Daoy (cell line): ENCODE measurements around the gene ZNF764. TPM values are rescaled to one million over a fixed set of nuclear protein-coding genes. Genes with fewer than 3 reads are reported as not detected.
A peak's percentile ranks its signal among the peaks of the same experiment; 100 is the strongest.
"Not testable (repeated sequence)": the region's sequence is repeated elsewhere in the genome, so short reads cannot be mapped to it uniquely, and the experiment has no call there.

Experiments used
- DNase-seq: peaks from one replicate; pipeline ENCODE4 v3.0.0-alpha.2; 2015; ENCODE audit warnings: low read depth
- total RNA-seq: library from RNA; depleted of rRNA; stranded (reverse); fragments of >200 nt; shearing (Covaris generic); gene quantifications from 2 replicates; pipeline ENCODE4 v1.2.3, GENCODE V29; 2014

ZNF764 gene
- total RNA-seq, 1 experiment from 2014 or later, result 4.4 TPM

- no peak for DNase-seq
These were observed 9.5 kb downstream of the ZNF764 start for GRCh38 chr16:30548416-30549253.

- no peak for DNase-seq
These were observed 12.1 kb downstream of the ZNF764 start for GRCh38 chr16:30546115-30546514.

GRCh38 chr16:30543067-30543466 lies 15.1 kb downstream of the ZNF764 start:
- no peak for DNase-seq

- peak; percentile 46 for DNase-seq
These were observed 16.5 kb downstream of the ZNF764 start for GRCh38 chr16:30541502-30542329.

GRCh38 chr16:30540916-30541464 lies 17.2 kb downstream of the ZNF764 start:
- DNase-seq, result not testable (repeated sequence)

GRCh38 chr16:30539986-30540526 lies 18.1 kb downstream of the ZNF764 start:
- not testable (repeated sequence) for DNase-seq

- DNase-seq, result no peak
These were observed 18.9 kb downstream of the ZNF764 start for GRCh38 chr16:30539000-30539964.

GRCh38 chr16:30536391-30537024 lies 21.7 kb downstream of the ZNF764 start:
- not testable (repeated sequence) for DNase-seq

GRCh38 chr16:30535777-30536190 lies 22.4 kb downstream of the ZNF764 start:
- DNase-seq, result peak; percentile 57

- DNase-seq, result peak; percentile 31
These were observed 22.9 kb downstream of the ZNF764 start for GRCh38 chr16:30535106-30535776.

GRCh38 chr16:30534368-30535105 lies 23.6 kb downstream of the ZNF764 start, which contains the start of gene ZNF747:
Gene ZNF747, minus strand, starts transcription at chr16:30534858. Its CDS starts 179 bp downstream, at chr16:30534679.
- peak; percentile 86 for DNase-seq

GRCh38 chr16:30533748-30534367 lies 24.3 kb downstream of the ZNF764 start:
- DNase-seq, result no peak

- no peak for DNase-seq
These were observed 25.0 kb downstream of the ZNF764 start for GRCh38 chr16:30533146-30533522.

GRCh38 chr16:30532285-30533145 lies 25.7 kb downstream of the ZNF764 start:
- no peak for DNase-seq

GRCh38 chr16:30530163-30531037 lies 27.8 kb downstream of the ZNF764 start:
- DNase-seq, result no peak

- no peak for DNase-seq
These were observed 29.2 kb downstream of the ZNF764 start for GRCh38 chr16:30528799-30529457.
